Gastrocnemius medialis (tissue), 4 donors: ENCODE data around the gene NAA10. TPM values are rescaled to one million over a fixed set of nuclear protein-coding genes. Genes with fewer than 3 reads are reported as not detected.
A peak's percentile ranks its signal among the peaks of the same experiment; 100 is the strongest.

ENCODE experiments used
- ATAC-seq, 2 donors: fragments of 150-250 bp; one replicate each; pipeline ENCODE4 v1.9.1; 2016
- DNase-seq, 2 donors: peaks; one replicate each; pipeline ENCODE4 v3.0.0-alpha.2; 2019
- H3K27ac ChIP-seq, 4 donors: fragments of 200-600 bp; sonication (generic); 1 replicate in 1 of 4; 2 replicates in 3 of 4; pipeline ENCODE4 v1.5.1; 2016 to 2018; ENCODE audit warnings: mild to moderate bottlenecking in 2 of 4, moderate library complexity in 1 of 4
- H3K27me3 ChIP-seq, 3 donors: fragments of 200-600 bp; sonication (generic) in 2 of 3; 1 replicate in 1 of 3; 2 replicates in 2 of 3; pipeline versions ENCODE4 v1.5.1 to v1.6.0; 2016 to 2019; ENCODE audit warnings: mild to moderate bottlenecking in 1 of 3, moderate library complexity in 1 of 3
- H3K36me3 ChIP-seq, 2 donors: fragments of 200-600 bp; sonication (generic) in 1 of 2; one replicate each; pipeline ENCODE4 v1.5.1; 2017 to 2018
- H3K4me1 ChIP-seq, 2 donors: fragments of 200-600 bp; sonication (generic) in 1 of 2; one replicate each; pipeline ENCODE4 v1.5.1; 2016 to 2017; ENCODE audit warnings: mild to moderate bottlenecking in 2 of 2
- H3K4me3 ChIP-seq, 4 donors: fragments of 200-600 bp; sonication (generic) in 3 of 4; 1 replicate in 1 of 4; 2 replicates in 3 of 4; pipeline ENCODE4 v1.5.1; 2016 to 2019; ENCODE audit warnings: mild to moderate bottlenecking in 2 of 4
- H3K9me3 ChIP-seq, 3 donors: fragments of 200-600 bp; sonication (generic) in 2 of 3; 1 replicate in 1 of 3; 2 replicates in 2 of 3; pipeline ENCODE4 v1.5.1; 2016 to 2019
- POLR2A ChIP-seq, 2 donors: fragments of 450-650 bp; IDR thresholded peaks; one replicate each; pipeline ENCODE4 v1.6.1; 2017; ENCODE audit warnings: antibody characterized with exemption in 2 of 2, mild to moderate bottlenecking in 2 of 2, moderate library complexity in 2 of 2
- in situ Hi-C, 4 donors: fragments of 200-750 bp; cut with MboI; loops; one replicate each; pipeline versions ENCODE4 v1.15.0 to v1.8.0; 2017; ENCODE audit warnings: low sequenced_read_pairs in 4 of 4
- intact Hi-C: fragments of 100-400 bp; cut with DNase I; formaldehyde crosslinking; loops from one replicate; pipeline ENCODE4 v1.15.1; 2023; ENCODE audit warnings: low total_unique reads
- total RNA-seq, 4 donors: library from RNA; depleted of rRNA; stranded (reverse); fragments of >200 nt; gene quantifications; one replicate each; pipeline versions ENCODE4 v1.1.0 to v1.2.3, GENCODE V29; 2016
- TF ChIP-seq, protein P1 (sequence below), 5 experiments: fragments of 450-650 bp in 3 of 5; fragments of 200-600 bp in 2 of 5; sonication (generic) in 2 of 5; IDR thresholded peaks in 4 of 5; conservative IDR thresholded peaks in 1 of 5; 1 replicate in 4 of 5; 2 replicates in 1 of 5; pipeline ENCODE4 v1.5.1; 2016 to 2019; ENCODE audit warnings: antibody characterized with exemption in 5 of 5, mild to moderate bottlenecking in 3 of 5, moderate library complexity in 3 of 5

Gene NAA10
- total RNA-seq, 4 donors from 2014 or later = 76.3 to 175 (median 111) TPM

- Histone ChIP-seq H3K27ac (peak overlapping the region; percentile 95 to 100 (median 98)), H3K36me3 (no peaks in the 10 kb centered on the region), H3K4me3 (peak overlapping the region; percentile 73 to 94 (median 85)), H3K9me3 (no peaks in the 10 kb centered on the region), H3K27me3 (no peaks in the 10 kb centered on the region), H3K4me1 (peaks cover 43 to 59% of the 10 kb centered on the region in 2 donors)
- no peak for TF ChIP-seq POLR2A (IDR thresholded peaks at IDR 0.05)
- ATAC-seq = peak in 1 of 2 donors; percentile 12
- intact Hi-C loops = loop anchor here (1.0 to 10.0 kb wide), 4 partner anchors 42 to 404 kb away; partner anchors contain the start of genes EMD, FLNA and MECP2
- in situ Hi-C loops = loop anchor here in 3 of 4 donors (25.0 kb wide), 4 partner anchors 92 to 1008 kb away; partner anchors contain the start of genes IDH3G (in 2 of the 3), SRPK3 (in 2 of the 3), SSR4 (in 2 of the 3) and G6PD (in 1 of the 3)
- DNase-seq = no peak
Measured at GRCh38 chrX:153970357-153971123, 35.7 kb upstream of the NAA10 start.

DNA sequence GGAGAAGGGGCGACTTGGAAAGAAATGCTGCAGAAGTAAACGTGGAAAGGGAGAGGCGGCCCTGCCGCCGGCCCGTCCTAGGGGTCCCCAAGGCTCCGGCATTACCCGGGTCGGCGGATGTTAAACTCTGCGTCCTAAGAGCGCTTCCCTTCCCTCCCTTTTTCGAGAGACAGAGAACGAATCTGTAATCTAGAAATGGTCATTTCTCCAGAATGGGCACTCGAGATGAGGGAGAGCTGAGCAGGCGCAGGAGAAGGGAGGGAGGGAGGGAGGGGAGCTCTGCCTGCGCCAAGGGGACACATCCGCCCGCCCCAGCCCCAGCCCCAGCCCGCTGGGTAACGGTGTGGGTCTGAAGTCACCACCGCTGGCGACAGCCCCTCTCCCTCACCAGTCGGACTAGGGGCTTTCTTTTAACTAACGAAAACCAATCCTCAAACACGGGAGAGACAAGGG lies 35.1 kb upstream of the NAA10 start:
- H3K9me3 ChIP-seq = no peaks in the 10 kb centered on the region
- no peaks in the 10 kb centered on the region for H3K36me3 ChIP-seq
- ATAC-seq (no peak), DNase-seq (no peak)
- H3K27me3 ChIP-seq = no peaks in the 10 kb centered on the region
- no peak for TF ChIP-seq POLR2A (IDR thresholded peaks at IDR 0.05)
- TF ChIP-seq, protein P1, sequence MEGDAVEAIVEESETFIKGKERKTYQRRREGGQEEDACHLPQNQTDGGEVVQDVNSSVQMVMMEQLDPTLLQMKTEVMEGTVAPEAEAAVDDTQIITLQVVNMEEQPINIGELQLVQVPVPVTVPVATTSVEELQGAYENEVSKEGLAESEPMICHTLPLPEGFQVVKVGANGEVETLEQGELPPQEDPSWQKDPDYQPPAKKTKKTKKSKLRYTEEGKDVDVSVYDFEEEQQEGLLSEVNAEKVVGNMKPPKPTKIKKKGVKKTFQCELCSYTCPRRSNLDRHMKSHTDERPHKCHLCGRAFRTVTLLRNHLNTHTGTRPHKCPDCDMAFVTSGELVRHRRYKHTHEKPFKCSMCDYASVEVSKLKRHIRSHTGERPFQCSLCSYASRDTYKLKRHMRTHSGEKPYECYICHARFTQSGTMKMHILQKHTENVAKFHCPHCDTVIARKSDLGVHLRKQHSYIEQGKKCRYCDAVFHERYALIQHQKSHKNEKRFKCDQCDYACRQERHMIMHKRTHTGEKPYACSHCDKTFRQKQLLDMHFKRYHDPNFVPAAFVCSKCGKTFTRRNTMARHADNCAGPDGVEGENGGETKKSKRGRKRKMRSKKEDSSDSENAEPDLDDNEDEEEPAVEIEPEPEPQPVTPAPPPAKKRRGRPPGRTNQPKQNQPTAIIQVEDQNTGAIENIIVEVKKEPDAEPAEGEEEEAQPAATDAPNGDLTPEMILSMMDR (IDR thresholded peaks at IDR 0.05 in 4 of 5, conservative IDR thresholded peaks at IDR 0.05 in 1 of 5) = no peak
- H3K4me3 ChIP-seq = peak overlapping the region; percentile 73 to 94 (median 85)
- in situ Hi-C loops (loop anchor here in 3 of 4 donors (25.0 kb wide), 4 partner anchors 92 to 1008 kb away; partner anchors contain the start of genes IDH3G (in 2 of the 3), SRPK3 (in 2 of the 3), SSR4 (in 2 of the 3) and G6PD (in 1 of the 3)), intact Hi-C loops (loop anchor here (2.0 to 10.0 kb wide), 3 partner anchors 77 to 405 kb away; partner anchors contain the start of genes EMD, FLNA, IDH3G and SSR4)
- peak overlapping the region; percentile 95 to 100 (median 98) for H3K27ac ChIP-seq
- H3K4me1 ChIP-seq = peaks cover 43 to 59% of the 10 kb centered on the region in 2 donors

- Histone ChIP-seq H3K9me3 (no peaks in the 10 kb centered on the region), H3K27ac (peak overlapping the region; percentile 95 to 100 (median 98)), H3K36me3 (no peaks in the 10 kb centered on the region), H3K27me3 (no peaks in the 10 kb centered on the region), H3K4me1 (peaks cover 43 to 53% of the 10 kb centered on the region in 2 donors), H3K4me3 (peak overlapping the region; percentile 73 to 94 (median 85))
- DNase-seq (no peak), ATAC-seq (no peak)
- in situ Hi-C loops = loop anchor here in 3 of 4 donors (25.0 kb wide), 4 partner anchors 93 to 1007 kb away; partner anchors contain the start of genes IDH3G (in 2 of the 3), SRPK3 (in 2 of the 3), SSR4 (in 2 of the 3) and G6PD (in 1 of the 3)
- intact Hi-C loops = loop anchor here (5.0 kb wide), 1 partner anchor 177 kb away; the partner anchor contains the start of genes IDH3G and SSR4
- TF ChIP-seq, protein P1 (IDR thresholded peaks at IDR 0.05 in 4 of 5, conservative IDR thresholded peaks at IDR 0.05 in 1 of 5) = no peak
- peak in 1 of 2 donors; percentile 4 for TF ChIP-seq POLR2A (IDR thresholded peaks at IDR 0.05)
Measured at GRCh38 chrX:153969125-153969903, 34.5 kb upstream of the NAA10 start.

- DNase-seq = peak in 1 of 2 donors; percentile 73
- intact Hi-C loops (loop anchor here (5.0 kb wide), 1 partner anchor 176 kb away; the partner anchor contains the start of genes IDH3G and SSR4), in situ Hi-C loops (loop anchor here in 3 of 4 donors (25.0 kb wide), 4 partner anchors 94 to 1006 kb away; partner anchors contain the start of genes IDH3G (in 2 of the 3), SRPK3 (in 2 of the 3), SSR4 (in 2 of the 3) and G6PD (in 1 of the 3))
- peaks cover 38 to 48% of the 10 kb centered on the region in 2 donors for H3K4me1 ChIP-seq
- H3K9me3 ChIP-seq = no peaks in the 10 kb centered on the region
- no peaks in the 10 kb centered on the region for H3K27me3 ChIP-seq
- TF ChIP-seq POLR2A (IDR thresholded peaks at IDR 0.05) = peak; percentile 26 to 34
- TF ChIP-seq, protein P1 (IDR thresholded peaks at IDR 0.05 in 4 of 5, conservative IDR thresholded peaks at IDR 0.05 in 1 of 5) = no peak
- H3K36me3 ChIP-seq = no peaks in the 10 kb centered on the region
- peak overlapping the region; percentile 95 to 100 (median 98) for H3K27ac ChIP-seq
- H3K4me3 ChIP-seq = peak overlapping the region; percentile 73 to 94 (median 85)
- ATAC-seq = peak in 1 of 2 donors; percentile 13
Measured at GRCh38 chrX:153968754-153969124, 33.9 kb upstream of the NAA10 start.
